ENCODE data around the gene SCML1. TPM values are rescaled to one million over a fixed set of nuclear protein-coding genes. Genes with fewer than 3 reads are reported as not detected.
A peak's percentile ranks its signal among the peaks of the same experiment; 100 is the strongest.
"Not testable (repeated sequence)": the region's sequence is repeated elsewhere in the genome, so short reads cannot be mapped to it uniquely, and the experiment has no call there.

SCML1 gene
- total and polyA plus RNA-seq, 7 donors: 2.4 to 15.3 (median 10.7) TPM

DNA sequence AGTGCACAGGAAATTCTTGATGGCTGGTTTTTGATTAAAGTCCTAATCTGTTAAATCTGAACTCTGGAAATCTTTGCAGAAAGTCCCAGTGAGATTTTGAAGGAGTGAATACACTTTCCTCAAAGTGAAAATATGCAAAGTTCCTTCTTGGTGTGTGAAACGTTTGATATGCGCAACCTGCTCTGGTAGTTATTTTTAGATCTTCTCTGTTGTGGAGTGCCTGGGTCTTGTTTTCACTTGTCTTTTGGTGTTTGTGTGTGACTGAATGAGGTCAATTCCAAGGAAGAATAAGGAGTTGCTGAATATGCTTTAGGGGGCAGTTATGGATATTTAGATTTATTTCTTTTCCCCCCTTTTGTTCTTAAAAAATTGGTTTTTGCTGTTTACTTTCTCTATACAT is 41.7 kb downstream of the SCML1 start:
- intact Hi-C loops (cut with DNase I): no loop called here
- Histone ChIP-seq H3K27ac (no peak overlapping the region), H3K36me3 (no peaks in the 10 kb centered on the region), H3K4me1 (no peaks in the 10 kb centered on the region), H3K4me3 (no peak overlapping the region), H3K27me3 (no peaks in the 10 kb centered on the region), H3K9me3 (no peaks in the 10 kb centered on the region)
- DNase-seq: no peak
- 45 to 79% methylated on average over 2 of the region's 2 CpGs for WGBS, 2 donors
- TF ChIP-seq, protein P1, sequence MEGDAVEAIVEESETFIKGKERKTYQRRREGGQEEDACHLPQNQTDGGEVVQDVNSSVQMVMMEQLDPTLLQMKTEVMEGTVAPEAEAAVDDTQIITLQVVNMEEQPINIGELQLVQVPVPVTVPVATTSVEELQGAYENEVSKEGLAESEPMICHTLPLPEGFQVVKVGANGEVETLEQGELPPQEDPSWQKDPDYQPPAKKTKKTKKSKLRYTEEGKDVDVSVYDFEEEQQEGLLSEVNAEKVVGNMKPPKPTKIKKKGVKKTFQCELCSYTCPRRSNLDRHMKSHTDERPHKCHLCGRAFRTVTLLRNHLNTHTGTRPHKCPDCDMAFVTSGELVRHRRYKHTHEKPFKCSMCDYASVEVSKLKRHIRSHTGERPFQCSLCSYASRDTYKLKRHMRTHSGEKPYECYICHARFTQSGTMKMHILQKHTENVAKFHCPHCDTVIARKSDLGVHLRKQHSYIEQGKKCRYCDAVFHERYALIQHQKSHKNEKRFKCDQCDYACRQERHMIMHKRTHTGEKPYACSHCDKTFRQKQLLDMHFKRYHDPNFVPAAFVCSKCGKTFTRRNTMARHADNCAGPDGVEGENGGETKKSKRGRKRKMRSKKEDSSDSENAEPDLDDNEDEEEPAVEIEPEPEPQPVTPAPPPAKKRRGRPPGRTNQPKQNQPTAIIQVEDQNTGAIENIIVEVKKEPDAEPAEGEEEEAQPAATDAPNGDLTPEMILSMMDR (IDR thresholded peaks at IDR 0.05): no peak
- no peak for TF ChIP-seq POLR2AphosphoS5 (IDR thresholded peaks at IDR 0.05)
- TF ChIP-seq POLR2A (IDR thresholded peaks at IDR 0.05): no peak
- no peak for TF ChIP-seq EP300 (IDR thresholded peaks at IDR 0.05)

DNA sequence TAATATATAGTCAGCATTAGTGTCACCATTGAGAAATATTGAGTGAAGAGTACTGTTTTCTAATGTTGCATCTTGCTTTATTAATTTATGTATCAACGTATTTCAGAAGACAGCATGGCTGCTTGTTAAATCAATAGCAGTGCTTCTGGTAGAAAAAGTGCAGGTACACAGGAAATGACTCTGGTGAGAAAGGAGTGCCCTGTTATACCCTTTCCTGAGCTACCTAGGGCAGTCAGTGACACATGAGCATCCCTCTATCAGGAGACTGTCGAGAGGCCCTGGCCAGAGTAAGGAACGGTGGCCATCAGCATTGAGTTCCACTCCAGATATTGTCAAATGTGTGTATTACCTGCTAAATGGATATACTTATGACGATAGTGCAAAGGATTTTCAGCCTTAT is 42.1 kb downstream of the SCML1 start:
- no peaks in the 10 kb centered on the region for H3K36me3 ChIP-seq
- no peaks in the 10 kb centered on the region for H3K9me3 ChIP-seq
- DNase-seq: no peak
- H3K27ac ChIP-seq: no peak overlapping the region
- H3K4me1 ChIP-seq: no peaks in the 10 kb centered on the region
- no peaks in the 10 kb centered on the region for H3K27me3 ChIP-seq
- TF ChIP-seq POLR2AphosphoS5 (IDR thresholded peaks at IDR 0.05) (no peak), EP300 (IDR thresholded peaks at IDR 0.05) (no peak), POLR2A (IDR thresholded peaks at IDR 0.05) (no peak)
- TF ChIP-seq, protein P1 (IDR thresholded peaks at IDR 0.05): no peak
- 87 to 92% methylated on average over 4 of the region's 4 CpGs for WGBS, 2 donors
- intact Hi-C loops (cut with DNase I): no loop called here
- no peak overlapping the region for H3K4me3 ChIP-seq

DNA sequence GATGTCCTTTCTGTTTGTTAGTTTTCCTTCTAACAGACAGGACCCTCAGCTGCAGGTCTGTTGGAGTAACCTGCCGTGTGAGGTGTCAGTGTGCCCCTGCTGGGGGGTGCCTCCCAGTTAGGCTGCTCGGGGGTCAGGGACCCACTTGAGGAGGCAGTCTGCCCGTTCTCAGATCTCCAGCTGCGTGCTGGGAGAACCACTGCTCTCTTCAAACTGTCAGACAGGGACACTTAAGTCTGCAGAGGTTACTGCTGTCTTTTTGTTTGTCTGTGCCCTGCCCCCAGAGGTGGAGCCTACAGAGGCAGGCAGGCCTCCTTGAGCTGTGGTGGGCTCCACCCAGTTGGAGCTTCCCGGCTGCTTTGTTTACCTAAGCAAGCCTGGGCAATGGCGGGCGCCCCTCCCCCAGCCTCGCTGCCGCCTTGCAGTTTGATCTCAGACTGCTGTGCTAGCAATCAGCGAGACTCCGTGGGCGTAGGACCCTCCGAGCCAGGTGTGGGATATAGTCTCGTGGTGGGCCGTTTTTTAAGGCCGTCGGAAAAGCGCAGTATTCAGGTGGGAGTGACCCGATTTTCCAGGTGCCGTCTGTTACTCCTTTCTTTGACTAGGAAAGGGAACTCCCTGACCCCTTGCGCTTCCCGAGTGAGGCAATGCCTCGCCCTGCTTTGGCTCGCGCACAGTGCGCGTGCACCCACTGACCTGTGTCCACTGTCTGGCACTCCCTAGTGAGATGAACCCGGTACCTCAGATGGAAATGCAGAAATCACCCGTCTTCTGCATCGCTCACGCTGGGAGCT is 49.5 kb downstream of the SCML1 start:
- H3K4me1 ChIP-seq; H3K9me3 ChIP-seq; H3K27ac ChIP-seq; H3K36me3 ChIP-seq; intact Hi-C loops (cut with DNase I); H3K27me3 ChIP-seq; H3K4me3 ChIP-seq; DNase-seq: not testable (repeated sequence)
- 19 to 59% methylated on average over 26 of the region's 31 CpGs for WGBS, 2 donors

DNA sequence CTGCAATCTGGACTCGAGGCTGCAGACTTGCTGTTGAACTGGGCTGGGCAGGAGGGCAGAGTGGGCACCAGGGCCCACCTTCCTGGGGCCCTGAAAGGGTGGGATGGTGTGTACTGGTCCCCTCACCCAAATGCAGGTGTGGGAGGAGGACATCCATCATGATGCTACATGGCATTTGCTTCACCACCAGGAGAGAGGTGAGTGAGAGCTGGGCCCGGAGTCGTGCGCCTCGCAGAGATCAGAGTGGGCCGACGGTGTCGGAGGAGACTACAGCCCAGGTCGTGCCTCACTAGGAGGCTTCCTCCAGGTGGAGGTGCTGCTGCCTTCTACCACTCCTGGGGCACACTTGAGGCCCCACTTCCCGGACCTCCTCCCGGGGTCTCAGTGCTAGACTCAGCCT is 50.3 kb downstream of the SCML1 start:
- Histone ChIP-seq H3K9me3 (no peaks in the 10 kb centered on the region), H3K4me1 (no peaks in the 10 kb centered on the region), H3K27me3 (no peaks in the 10 kb centered on the region), H3K4me3 (no peak overlapping the region), H3K36me3 (no peaks in the 10 kb centered on the region), H3K27ac (no peak overlapping the region)
- TF ChIP-seq, protein P1 (IDR thresholded peaks at IDR 0.05): no peak
- TF ChIP-seq POLR2A (IDR thresholded peaks at IDR 0.05): no peak
- no peak for TF ChIP-seq POLR2AphosphoS5 (IDR thresholded peaks at IDR 0.05)
- no peak for TF ChIP-seq EP300 (IDR thresholded peaks at IDR 0.05)
- WGBS, 2 donors: 95 to 97% methylated on average over 11 of the region's 11 CpGs
- intact Hi-C loops (cut with DNase I): no loop called here
- DNase-seq: no peak

DNA sequence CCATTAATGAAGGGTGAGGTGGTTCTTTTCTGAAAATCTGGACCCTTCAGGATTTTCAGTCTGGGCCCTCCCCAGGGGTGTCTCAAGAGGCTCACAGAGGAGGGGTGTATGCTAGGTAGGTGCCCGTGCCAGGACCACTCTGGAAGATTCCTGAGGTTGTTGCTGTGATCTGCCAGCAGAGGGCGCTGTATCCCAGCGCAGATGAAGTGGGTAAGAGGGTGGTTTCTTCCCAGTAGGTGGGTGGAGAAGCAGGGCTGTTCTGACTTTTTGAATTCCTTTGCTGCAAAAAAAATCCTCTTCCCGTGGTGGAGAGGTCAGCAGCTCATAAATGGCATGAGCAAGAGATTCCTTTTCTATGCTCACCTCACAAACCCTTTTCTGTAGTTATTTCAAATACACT is 51.1 kb downstream of the SCML1 start:
- Histone ChIP-seq H3K4me3 (no peak overlapping the region), H3K9me3 (no peaks in the 10 kb centered on the region), H3K27ac (no peak overlapping the region), H3K36me3 (no peaks in the 10 kb centered on the region), H3K4me1 (no peaks in the 10 kb centered on the region), H3K27me3 (no peaks in the 10 kb centered on the region)
- TF ChIP-seq POLR2A (IDR thresholded peaks at IDR 0.05): no peak
- TF ChIP-seq, protein P1 (IDR thresholded peaks at IDR 0.05): peak; percentile 44 to 66 (median 53)
- no peak for DNase-seq
- WGBS, 2 donors: 8 to 9% methylated on average over 4 of the region's 4 CpGs
- intact Hi-C loops (cut with DNase I): no loop called here

Measured in sigmoid colon (tissue), 7 donors.